GM12875 (cell line): ENCODE measurements around the gene MAU2.

Experiments
- H3K4me3 ChIP-seq: one replicate; pipeline ENCODE4 v1.5.1; 2011; ENCODE audit warnings: low read depth, low read length, control low read depth
- TF ChIP-seq, protein P1 (sequence below): IDR thresholded peaks from 2 replicates; pipeline ENCODE4 v1.5.1; 2011; ENCODE audit warnings: low read depth, mild to moderate bottlenecking, control low read depth, inconsistent platforms, low read length, moderate library complexity, borderline replicate concordance; ENCODE audit not compliant: insufficient read depth

The MAU2 gene

DNA sequence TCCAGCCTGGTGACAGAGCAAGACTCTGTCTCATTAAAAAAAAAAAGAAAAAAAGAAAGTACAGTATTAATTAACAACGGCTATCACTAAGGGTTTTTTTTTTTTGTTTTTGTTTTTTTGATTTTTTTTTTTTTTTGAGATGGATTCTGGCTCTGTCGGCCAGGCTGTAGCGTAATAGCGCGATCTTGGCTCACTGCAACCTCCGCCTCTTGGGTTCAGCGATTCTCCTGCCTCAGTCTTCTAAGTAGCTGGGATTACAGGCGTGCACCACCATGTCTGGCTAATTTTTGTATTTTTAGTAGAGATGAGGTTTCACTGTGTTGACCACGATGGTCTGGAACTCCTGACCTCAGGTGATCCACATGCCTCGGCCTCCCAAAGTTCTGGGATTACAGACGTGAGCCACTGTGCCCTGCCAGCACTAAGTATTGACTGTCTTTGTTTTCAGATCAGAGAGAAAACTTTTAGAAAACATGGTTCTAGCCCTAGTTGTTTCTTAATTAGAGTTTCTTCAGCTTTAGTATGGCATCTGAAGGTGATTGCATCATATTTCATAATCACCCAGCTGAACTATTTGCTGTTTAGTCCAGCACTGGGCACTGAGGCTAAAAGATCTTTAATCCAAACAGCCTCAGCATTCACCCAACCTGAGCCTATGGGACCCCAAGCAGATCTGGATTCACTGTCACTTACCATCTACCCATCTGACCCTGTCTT is 82.2 kb downstream of the MAU2 start:
- TF ChIP-seq, protein P1, sequence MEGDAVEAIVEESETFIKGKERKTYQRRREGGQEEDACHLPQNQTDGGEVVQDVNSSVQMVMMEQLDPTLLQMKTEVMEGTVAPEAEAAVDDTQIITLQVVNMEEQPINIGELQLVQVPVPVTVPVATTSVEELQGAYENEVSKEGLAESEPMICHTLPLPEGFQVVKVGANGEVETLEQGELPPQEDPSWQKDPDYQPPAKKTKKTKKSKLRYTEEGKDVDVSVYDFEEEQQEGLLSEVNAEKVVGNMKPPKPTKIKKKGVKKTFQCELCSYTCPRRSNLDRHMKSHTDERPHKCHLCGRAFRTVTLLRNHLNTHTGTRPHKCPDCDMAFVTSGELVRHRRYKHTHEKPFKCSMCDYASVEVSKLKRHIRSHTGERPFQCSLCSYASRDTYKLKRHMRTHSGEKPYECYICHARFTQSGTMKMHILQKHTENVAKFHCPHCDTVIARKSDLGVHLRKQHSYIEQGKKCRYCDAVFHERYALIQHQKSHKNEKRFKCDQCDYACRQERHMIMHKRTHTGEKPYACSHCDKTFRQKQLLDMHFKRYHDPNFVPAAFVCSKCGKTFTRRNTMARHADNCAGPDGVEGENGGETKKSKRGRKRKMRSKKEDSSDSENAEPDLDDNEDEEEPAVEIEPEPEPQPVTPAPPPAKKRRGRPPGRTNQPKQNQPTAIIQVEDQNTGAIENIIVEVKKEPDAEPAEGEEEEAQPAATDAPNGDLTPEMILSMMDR = no peak
- no peak overlapping the region for H3K4me3 ChIP-seq

GRCh38 chr19:19403373-19403901 is 82.8 kb downstream of the MAU2 start:
- TF ChIP-seq, protein P1 = no peak
- H3K4me3 ChIP-seq = no peak overlapping the region

DNA sequence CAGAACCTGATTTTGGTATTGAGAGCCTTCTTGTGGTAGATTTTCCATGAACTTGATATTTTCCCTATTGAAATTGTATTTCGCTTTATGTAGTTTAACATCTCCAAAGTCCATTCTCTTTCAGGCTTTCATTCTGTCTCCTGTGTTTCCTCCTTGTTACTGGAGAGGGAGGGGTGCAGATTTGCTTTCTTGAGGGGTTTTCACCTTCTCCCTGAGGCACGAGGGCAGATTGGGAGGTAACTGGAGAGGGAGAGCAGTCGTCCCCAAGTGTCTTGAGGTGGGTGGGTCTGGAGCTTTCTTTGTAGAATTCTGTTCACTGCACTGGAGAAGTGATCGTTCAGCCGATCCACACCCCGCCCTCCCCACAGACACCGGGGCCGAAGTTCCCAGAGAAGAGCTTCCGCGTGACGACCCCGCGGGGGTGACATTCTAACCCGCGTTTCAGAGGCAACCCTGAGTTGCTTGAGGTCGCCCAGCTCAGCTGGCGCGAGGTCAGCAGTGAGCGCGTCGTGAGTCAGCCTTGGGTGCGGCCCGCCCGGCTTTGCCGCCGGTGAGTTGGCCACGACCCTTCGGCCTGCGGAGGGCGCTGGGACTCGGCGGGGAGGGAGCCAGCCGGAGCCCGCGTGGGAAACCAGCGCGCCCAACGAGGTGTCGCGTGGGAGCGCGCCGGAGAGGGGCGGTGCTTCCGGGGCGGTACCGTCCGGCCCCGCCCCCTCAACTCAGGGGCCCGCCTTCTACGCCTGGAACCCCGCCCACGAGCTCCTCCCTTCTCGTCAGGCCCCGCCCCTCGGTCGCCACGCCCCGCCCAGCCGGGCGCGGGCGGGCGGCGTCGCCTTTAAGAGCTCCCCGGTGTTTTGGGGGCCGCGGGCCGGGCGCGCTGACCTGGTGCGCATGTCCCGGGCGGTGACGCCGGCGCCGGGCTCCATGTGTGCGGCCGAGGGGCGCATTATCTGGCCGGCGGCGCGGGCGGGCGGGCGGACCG is 84.5 kb downstream of the MAU2 start, which contains the start of gene GATAD2A:
GATAD2A (plus strand) TSS at position 797 of the 982 bp plus-strand sequence. CDS start 59,671 bp downstream, outside the sequence.
- peak within 1 kb of the TSS; percentile 82 for H3K4me3 ChIP-seq
- TF ChIP-seq, protein P1 = peak; percentile 25; the same call in 1 of the 2 replicates

DNA sequence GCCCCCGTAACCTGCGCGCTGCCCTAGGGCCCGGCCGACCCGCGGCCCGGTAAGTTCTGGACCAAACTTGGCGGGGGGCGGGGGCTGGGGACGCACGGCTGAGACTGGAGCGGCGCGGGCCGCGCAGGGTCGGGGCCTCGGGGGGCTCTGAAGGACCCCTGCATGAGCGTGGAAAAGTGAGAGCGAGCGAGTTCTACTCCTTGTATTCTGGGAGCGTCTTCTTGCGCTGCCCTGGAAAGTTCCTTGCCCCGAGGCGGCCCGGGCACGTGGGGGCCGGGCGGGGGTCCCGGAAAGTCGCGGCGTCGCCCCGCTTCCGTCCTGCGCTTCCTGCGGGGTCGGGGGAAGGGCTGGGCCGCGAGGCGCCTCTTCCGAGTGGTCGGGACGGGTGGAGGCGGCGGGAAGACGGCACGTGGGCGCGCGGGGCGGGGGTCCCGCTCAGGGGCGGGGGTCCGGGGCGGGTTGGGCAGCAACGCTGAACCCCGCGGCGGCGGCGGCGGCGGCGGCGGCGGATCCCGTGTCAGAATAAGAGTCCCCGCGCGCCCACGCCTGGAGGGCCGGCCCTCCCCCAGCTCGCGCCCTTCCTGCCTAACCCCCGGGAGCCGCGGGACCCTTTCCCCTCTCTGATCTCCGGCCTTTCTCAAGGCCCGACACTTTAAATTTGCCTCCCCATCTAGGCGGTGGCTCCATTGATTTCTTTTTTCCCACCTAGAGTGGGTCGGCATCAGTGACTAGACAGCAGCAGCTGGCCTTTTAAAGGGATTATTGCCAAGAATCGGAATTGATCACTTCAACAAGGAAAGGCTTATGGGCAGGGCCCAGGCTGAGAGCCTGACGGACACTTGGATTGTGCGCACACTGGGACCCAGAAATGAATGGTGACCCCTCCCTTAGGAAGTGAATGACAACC is 85.6 kb downstream of the MAU2 start:
- TF ChIP-seq, protein P1 = no peak
- peak overlapping the region; percentile 82 for H3K4me3 ChIP-seq

DNA sequence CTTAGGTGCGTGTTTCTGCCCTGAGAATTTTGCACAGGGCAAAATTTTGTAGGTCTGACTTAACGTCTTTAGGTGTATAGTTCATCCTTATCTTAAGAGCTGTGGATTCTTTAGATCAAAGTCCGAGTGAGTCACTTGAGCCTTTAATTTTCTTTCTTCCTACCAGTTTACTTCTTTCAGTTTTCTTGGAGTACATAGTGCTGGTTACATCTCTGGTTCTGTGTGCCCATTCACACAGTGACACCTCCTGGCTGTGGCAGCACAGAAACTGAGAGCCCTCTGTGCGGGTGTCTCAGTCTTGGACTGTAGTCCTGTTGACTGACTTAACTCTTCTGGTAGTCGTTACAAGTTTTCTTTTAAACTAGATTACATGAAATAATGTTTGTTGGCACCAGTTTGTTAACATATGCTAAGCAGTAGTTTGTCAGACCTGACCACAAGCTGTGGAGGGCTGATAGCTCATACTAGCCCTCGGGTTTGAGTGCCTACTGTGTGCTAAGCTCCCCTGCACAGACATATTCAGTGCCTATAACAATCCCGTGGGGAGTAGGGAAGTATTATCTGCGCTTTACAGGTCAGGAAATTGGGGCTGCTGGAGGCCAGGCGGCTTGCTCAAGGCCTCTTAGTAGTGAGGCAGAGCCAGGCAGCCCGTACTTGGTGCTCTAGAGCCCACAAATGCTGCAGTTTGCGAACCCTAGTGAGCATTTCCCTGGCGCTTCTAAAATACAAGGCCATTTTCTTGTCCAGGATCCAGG is 86.4 kb downstream of the MAU2 start:
- peak overlapping the region; percentile 82 for H3K4me3 ChIP-seq
- TF ChIP-seq, protein P1 = peak; percentile 34; the same call in 1 of the 2 replicates

GRCh38 chr19:19407633-19407930 is 87.0 kb downstream of the MAU2 start:
- no peak overlapping the region for H3K4me3 ChIP-seq
- TF ChIP-seq, protein P1 = no peak
